Thoracic aorta (tissue), 2 donors: ENCODE results near the gene TRNT1. TPM values are rescaled to one million over a fixed set of nuclear protein-coding genes. Genes with fewer than 3 reads are reported as not detected.

Source experiments
- ATAC-seq: fragments of 150-250 bp; one replicate; pipeline ENCODE4 v1.8.0; 2017; ENCODE audit warnings: low read depth; ENCODE audit not compliant: insufficient number of reproducible peaks, low FRiP score
- DNase-seq: peaks from one replicate; pipeline ENCODE4 v3.0.0-alpha.2; 2020; ENCODE audit warnings: low spot score
- H3K27ac ChIP-seq, 2 donors: fragments of 200-600 bp; sonication (generic); 1 replicate in 1 of 2; 2 replicates in 1 of 2; pipeline ENCODE4 v1.5.1; 2016; ENCODE audit warnings: mild to moderate bottlenecking in 2 of 2, moderate library complexity in 2 of 2
- H3K27me3 ChIP-seq: fragments of 200-600 bp; sonication (generic); replicated peaks from 2 replicates; pipeline ENCODE4 v1.6.0; 2016; ENCODE audit warnings: mild to moderate bottlenecking; ENCODE audit not compliant: insufficient read depth
- H3K36me3 ChIP-seq: fragments of 200-600 bp; sonication (generic); one replicate; pipeline ENCODE4 v1.5.1; 2016
- H3K4me1 ChIP-seq, 2 donors: fragments of 200-600 bp; sonication (generic); 1 replicate in 1 of 2; 2 replicates in 1 of 2; pipeline versions ENCODE4 v1.5.1 to v1.6.0; 2016; ENCODE audit warnings: low read depth in 2 of 2, mild to moderate bottlenecking in 1 of 2; ENCODE audit not compliant: control insufficient read depth in 1 of 2
- H3K4me3 ChIP-seq: fragments of 200-600 bp; sonication (generic); 2 replicates; pipeline ENCODE4 v1.5.1; 2016; ENCODE audit warnings: mild to moderate bottlenecking
- H3K9me3 ChIP-seq: fragments of 200-600 bp; sonication (generic); 2 replicates; pipeline ENCODE4 v1.5.1; 2016
- total RNA-seq, 2 donors: library from RNA; depleted of rRNA; stranded (reverse); fragments of >200 nt; gene quantifications; one replicate each; pipeline versions ENCODE4 v1.1.0 to v1.2.3, GENCODE V29; 2016
- TF ChIP-seq, protein P1 (sequence below): fragments of 200-600 bp; sonication (generic); IDR thresholded peaks from one replicate; pipeline ENCODE4 v1.5.1; 2019; ENCODE audit warnings: antibody characterized with exemption

TRNT1 gene
- total RNA-seq, 2 donors from 2014 or later, result 21.9 to 23.8 TPM

DNA sequence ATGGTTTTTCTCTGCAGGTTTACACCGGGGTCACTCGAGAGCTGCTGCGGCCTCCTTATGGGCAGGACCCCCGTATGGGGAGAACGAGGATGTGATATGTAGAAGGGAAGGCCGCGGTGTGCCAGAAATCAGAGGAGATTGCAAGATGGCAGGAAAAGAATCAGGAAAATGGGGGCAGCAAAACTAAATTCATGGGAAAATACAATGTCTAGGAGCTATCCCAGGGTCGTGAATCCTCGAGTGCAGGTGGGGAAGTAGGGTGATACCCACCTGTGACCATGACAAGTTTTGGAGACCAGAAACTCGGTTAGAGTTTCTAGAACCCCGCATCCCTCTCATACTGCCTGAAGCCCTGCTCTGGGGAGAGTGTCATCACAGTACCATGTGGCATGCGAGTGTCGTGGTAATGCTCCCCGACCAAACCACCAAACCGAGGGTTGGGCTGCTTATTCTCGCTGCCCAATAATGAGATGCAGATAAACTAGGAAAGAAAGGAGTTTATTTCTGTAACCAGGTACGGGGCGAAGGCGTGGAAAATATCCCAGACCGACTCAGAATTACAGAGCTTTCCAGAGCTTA, 781 bp downstream of the TRNT1 start:
- TF ChIP-seq, protein P1, sequence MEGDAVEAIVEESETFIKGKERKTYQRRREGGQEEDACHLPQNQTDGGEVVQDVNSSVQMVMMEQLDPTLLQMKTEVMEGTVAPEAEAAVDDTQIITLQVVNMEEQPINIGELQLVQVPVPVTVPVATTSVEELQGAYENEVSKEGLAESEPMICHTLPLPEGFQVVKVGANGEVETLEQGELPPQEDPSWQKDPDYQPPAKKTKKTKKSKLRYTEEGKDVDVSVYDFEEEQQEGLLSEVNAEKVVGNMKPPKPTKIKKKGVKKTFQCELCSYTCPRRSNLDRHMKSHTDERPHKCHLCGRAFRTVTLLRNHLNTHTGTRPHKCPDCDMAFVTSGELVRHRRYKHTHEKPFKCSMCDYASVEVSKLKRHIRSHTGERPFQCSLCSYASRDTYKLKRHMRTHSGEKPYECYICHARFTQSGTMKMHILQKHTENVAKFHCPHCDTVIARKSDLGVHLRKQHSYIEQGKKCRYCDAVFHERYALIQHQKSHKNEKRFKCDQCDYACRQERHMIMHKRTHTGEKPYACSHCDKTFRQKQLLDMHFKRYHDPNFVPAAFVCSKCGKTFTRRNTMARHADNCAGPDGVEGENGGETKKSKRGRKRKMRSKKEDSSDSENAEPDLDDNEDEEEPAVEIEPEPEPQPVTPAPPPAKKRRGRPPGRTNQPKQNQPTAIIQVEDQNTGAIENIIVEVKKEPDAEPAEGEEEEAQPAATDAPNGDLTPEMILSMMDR, result no peak
- no peak for ATAC-seq
- Histone ChIP-seq H3K36me3 (peaks cover 18% of the 10 kb centered on the region), H3K4me1 (peaks cover 8 to 9% of the 10 kb centered on the region in 2 donors), H3K27me3 (no peaks in the 10 kb centered on the region), H3K4me3 (peak overlapping the region; percentile 83), H3K27ac (peak overlapping the region; percentile 80 to 88), H3K9me3 (no peaks in the 10 kb centered on the region)
- no peak for DNase-seq

DNA sequence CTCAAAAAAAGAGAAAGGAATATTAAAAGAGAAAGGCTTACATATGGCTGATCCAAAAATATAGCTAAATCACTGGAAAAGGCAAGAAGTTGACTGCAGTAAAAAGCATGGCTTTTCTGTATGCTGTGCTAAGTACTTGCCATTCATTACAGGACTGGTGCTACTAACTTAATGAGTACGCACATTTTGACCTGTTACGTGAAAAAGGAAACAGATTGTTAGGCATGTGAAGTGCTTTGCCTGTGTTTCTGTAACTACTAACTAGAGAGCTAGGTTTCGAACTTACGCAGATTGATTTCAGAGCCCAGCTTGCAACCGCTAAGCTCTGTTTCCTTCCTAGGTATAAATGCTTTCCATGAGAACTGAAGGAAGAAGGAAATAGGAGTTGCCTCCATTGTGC, 2.8 kb downstream of the TRNT1 start:
- Histone ChIP-seq H3K36me3 (peaks cover 22% of the 10 kb centered on the region), H3K4me3 (no peak overlapping the region), H3K27ac (no peak overlapping the region), H3K9me3 (no peaks in the 10 kb centered on the region), H3K4me1 (peaks cover 8 to 12% of the 10 kb centered on the region in 2 donors), H3K27me3 (no peaks in the 10 kb centered on the region)
- no peak for DNase-seq
- no peak for ATAC-seq
- TF ChIP-seq, protein P1, result no peak

DNA sequence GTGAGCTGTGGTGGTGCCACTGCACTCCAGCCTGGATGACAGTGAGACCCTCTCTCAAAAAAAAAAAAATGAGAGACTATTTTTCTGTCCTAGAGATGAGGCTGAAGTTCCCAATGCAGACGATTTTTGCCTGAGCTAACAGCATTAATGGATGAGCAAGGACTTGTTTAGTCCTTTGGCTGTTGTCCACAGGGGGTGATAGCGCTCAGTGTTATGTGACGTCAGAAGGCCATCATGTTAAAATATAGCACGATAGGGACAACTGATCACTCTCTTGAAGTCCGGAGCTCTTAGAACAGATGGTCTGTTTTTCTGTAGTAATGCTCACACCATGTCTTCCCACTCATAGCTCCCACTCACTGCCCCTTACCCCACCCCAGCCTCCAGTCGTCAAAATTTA, 6.8 kb downstream of the TRNT1 start:
- no peak for ATAC-seq
- Histone ChIP-seq H3K4me3 (no peak overlapping the region), H3K27me3 (no peaks in the 10 kb centered on the region)

DNA sequence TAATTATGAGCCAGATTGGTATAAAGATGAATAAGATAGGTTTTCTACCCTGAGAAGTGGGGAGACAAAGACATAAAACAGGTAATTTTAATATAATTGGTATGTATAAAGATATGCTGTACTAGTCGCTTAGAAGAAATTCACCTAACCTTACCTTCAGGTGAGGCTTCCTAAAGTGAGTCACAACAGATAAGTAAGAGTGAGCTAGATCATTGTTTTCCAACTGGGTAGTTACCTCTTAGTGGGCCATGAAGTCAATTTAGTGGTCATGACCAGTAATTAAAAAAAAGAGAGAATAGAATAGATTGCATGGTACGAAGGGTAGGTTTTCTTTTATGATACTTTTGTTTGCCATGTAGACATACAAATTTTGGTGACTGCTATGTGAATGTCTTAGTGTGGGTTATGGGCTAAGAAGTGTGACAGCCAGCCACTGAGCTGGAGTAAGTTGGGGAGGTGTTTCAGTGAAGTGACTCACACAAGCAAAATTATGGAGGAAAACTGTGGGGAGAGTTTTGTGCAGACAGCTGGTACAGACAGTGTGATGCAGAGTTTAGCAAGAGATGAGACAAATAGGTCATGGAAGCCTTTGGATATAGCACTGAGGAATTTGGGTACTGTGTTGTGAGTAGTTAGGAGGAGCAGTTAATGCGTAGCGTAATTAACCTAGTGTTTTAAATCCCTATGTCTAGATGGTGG, 8.2 kb downstream of the TRNT1 start:
- peaks cover 0 to 3% of the 10 kb centered on the region in 2 donors for H3K4me1 ChIP-seq
- H3K27me3 ChIP-seq, result no peaks in the 10 kb centered on the region
- no peak overlapping the region for H3K27ac ChIP-seq
- no peaks in the 10 kb centered on the region for H3K9me3 ChIP-seq
- H3K4me3 ChIP-seq, result no peak overlapping the region
- TF ChIP-seq, protein P1, result no peak
- H3K36me3 ChIP-seq, result peaks cover 23% of the 10 kb centered on the region
- ATAC-seq (no peak), DNase-seq (no peak)

More for the DNA sequence above, 6.8 kb downstream of the TRNT1 start:
- Histone ChIP-seq H3K27ac (no peak overlapping the region), H3K4me1 (peaks cover 0 to 7% of the 10 kb centered on the region in 2 donors), H3K9me3 (no peaks in the 10 kb centered on the region), H3K36me3 (peaks cover 22% of the 10 kb centered on the region)
- TF ChIP-seq, protein P1, result no peak
- no peak for DNase-seq

DNA sequence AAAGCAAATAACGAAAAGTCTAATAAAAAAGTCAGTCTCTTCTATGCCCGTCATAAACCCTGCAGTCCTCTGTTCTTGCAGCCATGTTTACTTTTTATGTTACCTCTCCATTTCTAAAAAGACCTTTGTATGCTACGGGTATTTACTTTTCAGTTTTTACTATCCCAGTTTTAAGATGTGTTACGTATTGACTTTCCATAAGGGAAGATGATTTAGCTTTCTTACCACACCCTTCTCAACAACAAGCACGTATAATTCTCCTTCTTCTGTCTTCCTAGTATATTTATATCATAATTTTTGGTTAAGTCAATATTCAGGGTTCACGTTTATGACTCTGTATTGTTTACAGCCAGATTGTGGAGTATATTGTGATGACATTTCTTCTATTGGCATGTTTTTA, 10.8 kb downstream of the TRNT1 start:
- Histone ChIP-seq H3K4me1 (peaks cover 0 to 3% of the 10 kb centered on the region in 2 donors), H3K4me3 (no peak overlapping the region), H3K36me3 (peaks cover 17% of the 10 kb centered on the region), H3K27me3 (no peaks in the 10 kb centered on the region), H3K27ac (no peak overlapping the region), H3K9me3 (no peaks in the 10 kb centered on the region)
- TF ChIP-seq, protein P1, result no peak
- ATAC-seq (no peak), DNase-seq (no peak)
